Mesendoderm (in vitro differentiated cells): ENCODE measurements around the gene SLC16A1. TPM values are rescaled to one million over a fixed set of nuclear protein-coding genes. Genes with fewer than 3 reads are reported as not detected.

Experiments used
- DNase-seq: peaks from one replicate; pipeline ENCODE4 v3.0.0; 2013
- H2AK5ac ChIP-seq: 2 replicates; pipeline ENCODE4 v1.6.1; 2013; ENCODE audit warnings: low read length, inconsistent platforms
- H2BK120ac ChIP-seq: 2 replicates; pipeline ENCODE4 v1.6.1; 2013; ENCODE audit warnings: low read depth, mild to moderate bottlenecking, low read length, moderate library complexity, mixed read lengths
- H2BK15ac ChIP-seq: replicated peaks from 2 replicates; pipeline ENCODE4 v1.6.1; 2013; ENCODE audit warnings: low read depth, mild to moderate bottlenecking, moderate library complexity
- H2BK5ac ChIP-seq: 2 replicates; pipeline ENCODE4 v1.6.1; 2013; ENCODE audit warnings: low read length, inconsistent platforms
- H3K18ac ChIP-seq: 2 replicates; pipeline ENCODE4 v1.6.1; 2013; ENCODE audit warnings: mild to moderate bottlenecking, low read length, mixed read lengths
- H3K23ac ChIP-seq: one replicate; pipeline ENCODE4 v1.6.1; 2013; ENCODE audit warnings: low read length
- H3K27ac ChIP-seq: 2 replicates; pipeline ENCODE4 v1.5.1; 2013; ENCODE audit warnings: low read depth, mild to moderate bottlenecking, inconsistent platforms, low read length, moderate library complexity
- H3K27me3 ChIP-seq: 2 replicates; pipeline ENCODE4 v1.6.1; 2013; ENCODE audit warnings: low read length, control low read depth, mild to moderate bottlenecking, inconsistent platforms; ENCODE audit not compliant: insufficient read depth, poor library complexity
- H3K36me3 ChIP-seq: 2 replicates; pipeline ENCODE4 v1.6.1; 2013; ENCODE audit warnings: low read length, inconsistent platforms; ENCODE audit not compliant: control insufficient read depth, insufficient read depth
- H3K4ac ChIP-seq: one replicate; pipeline ENCODE4 v1.6.1; 2013; ENCODE audit warnings: low read depth, mild to moderate bottlenecking, low read length, moderate library complexity
- H3K4me1 ChIP-seq: 2 replicates; pipeline ENCODE4 v1.6.1; 2013; ENCODE audit warnings: low read depth, low read length, inconsistent platforms; ENCODE audit not compliant: control insufficient read depth
- H3K4me2 ChIP-seq: 2 replicates; pipeline ENCODE4 v1.6.1; 2013; ENCODE audit warnings: low read length
- H3K4me3 ChIP-seq: 2 replicates; pipeline ENCODE4 v1.5.1; 2013; ENCODE audit warnings: mild to moderate bottlenecking, low read length
- H3K56ac ChIP-seq: one replicate; pipeline ENCODE4 v1.6.1; 2013; ENCODE audit warnings: low read length
- H3K79me1 ChIP-seq: 2 replicates; pipeline ENCODE4 v1.6.1; 2013; ENCODE audit warnings: low read length, inconsistent platforms
- H3K79me2 ChIP-seq: 2 replicates; pipeline ENCODE4 v1.6.1; 2013; ENCODE audit warnings: mild to moderate bottlenecking, low read length; ENCODE audit not compliant: control insufficient read depth, insufficient read depth
- H3K9ac ChIP-seq: 2 replicates; pipeline ENCODE4 v1.6.1; 2013; ENCODE audit warnings: low read length, inconsistent platforms
- H4K5ac ChIP-seq: one replicate; pipeline ENCODE4 v1.6.1; 2013; ENCODE audit warnings: low read length
- H4K8ac ChIP-seq: one replicate; pipeline ENCODE4 v1.6.1; 2013; ENCODE audit warnings: low read depth, mild to moderate bottlenecking, control low read depth, low read length, moderate library complexity
- WGBS: extraction: QIAGEN DNeasy Blood & Tissue Kit; methylation state at CpG from one replicate; pipeline ENCODE4 v1.1.7; 2013; ENCODE audit warnings: low lambda C conversion rate, missing lambda C conversion rate; ENCODE audit not compliant: insufficient coverage; ENCODE audit errors: extremely low coverage; 5-methylcytosine and 5-hydroxymethylcytosine counted together
- polyA plus RNA-seq, 2 experiments: library from polyadenylated mRNA; stranded (reverse); fragments of 200-250 nt; gene quantifications; one replicate each; pipeline ENCODE4 v1.2.3, GENCODE V29; 2013

SLC16A1 gene, protein sequence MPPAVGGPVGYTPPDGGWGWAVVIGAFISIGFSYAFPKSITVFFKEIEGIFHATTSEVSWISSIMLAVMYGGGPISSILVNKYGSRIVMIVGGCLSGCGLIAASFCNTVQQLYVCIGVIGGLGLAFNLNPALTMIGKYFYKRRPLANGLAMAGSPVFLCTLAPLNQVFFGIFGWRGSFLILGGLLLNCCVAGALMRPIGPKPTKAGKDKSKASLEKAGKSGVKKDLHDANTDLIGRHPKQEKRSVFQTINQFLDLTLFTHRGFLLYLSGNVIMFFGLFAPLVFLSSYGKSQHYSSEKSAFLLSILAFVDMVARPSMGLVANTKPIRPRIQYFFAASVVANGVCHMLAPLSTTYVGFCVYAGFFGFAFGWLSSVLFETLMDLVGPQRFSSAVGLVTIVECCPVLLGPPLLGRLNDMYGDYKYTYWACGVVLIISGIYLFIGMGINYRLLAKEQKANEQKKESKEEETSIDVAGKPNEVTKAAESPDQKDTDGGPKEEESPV
- 201 TPM for polyA plus RNA-seq (2013, experiment 1 of 2)
- polyA plus RNA-seq (2013, experiment 2 of 2) = 198 TPM

DNA sequence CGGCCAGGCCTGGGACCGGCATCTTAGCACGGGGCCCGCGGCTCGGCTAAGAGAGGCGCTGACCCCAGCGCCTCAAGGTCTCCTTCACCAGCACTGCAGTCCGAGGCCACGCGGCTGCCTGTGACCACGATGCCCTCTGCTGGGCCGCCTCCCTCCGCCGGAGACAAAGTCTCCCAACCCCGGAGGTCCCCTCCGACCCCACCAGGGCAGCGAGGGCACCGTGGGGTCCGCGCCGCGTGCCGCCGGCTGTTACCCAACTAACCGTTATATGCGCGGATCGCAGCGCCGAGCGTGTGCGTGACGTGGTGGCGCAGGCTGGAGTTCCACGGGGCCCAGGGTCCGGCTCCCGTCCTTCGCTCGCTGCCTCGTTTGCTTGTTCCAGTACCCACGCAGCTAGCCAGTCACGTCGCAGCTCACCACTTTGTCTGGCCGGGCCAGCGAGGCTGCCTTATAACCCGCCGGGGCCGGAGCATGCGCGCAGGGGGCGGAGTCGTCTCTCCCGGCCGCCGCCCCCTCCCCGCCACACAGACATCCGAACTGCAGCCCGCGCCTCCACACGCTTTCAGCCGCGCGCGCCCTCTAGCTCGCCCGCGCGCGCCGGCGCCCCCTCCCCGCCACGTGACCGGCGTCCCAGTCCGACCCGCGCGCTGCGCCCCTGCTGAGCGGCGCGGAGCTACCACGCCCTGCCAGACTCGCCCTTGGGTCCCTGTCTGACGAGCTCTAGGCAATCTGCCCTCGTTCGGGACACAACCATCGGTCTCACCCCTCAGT is at the start of gene SLC16A1:
Gene SLC16A1, minus strand, starts transcription at position 424 of the 771 bp plus-strand sequence. CDS start 26,888 bp downstream, outside the sequence.
- H3K4ac ChIP-seq = peak within 1 kb of the TSS; percentile 45
- H4K8ac ChIP-seq = peak within 1 kb of the TSS; percentile 39

DNA sequence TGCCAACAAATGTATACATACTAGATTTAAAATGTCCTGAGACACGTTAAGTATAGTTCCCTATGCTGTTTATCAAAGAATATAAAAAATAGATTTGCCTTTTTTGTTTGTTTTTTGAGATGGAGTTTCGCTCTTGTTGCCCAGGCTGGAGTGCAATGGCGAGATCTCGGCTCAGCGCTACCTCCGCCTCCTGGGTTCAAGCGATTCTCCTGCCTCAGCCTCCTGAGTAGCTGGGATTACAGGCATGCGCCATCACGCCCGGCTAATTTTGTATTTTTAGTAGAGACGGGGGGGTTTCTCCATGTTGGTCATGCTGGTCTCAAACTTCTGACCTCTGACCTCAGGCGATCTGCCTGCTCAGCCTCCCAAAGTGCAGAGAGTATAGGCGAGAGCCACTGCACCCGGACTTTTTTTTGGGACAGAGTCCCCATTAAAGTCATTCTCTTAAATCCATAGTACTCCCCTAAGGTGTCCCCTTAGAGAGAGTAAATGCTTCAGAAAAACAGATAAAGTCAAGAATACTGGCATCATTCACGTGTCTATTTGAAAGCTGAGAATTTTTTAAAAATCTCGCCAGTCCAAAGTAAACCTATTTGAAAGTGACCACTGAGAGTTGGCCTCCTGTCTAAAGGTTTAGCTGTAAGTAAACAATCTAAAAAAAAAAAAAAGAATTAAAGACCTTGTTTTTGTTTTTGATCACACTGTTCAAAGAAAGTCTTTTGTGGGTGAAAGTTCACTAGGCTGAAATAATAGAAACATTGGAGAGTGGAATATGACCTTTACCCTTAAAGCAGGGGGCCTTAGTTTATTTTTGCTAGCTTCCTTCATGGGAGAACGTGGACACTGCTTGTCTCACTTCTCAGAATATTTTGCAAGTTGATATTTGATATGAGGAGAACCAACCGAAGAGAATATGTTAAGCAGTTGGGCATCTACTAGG is 48.0 kb upstream of the SLC16A1 start:
- WGBS = no CpG with 5 or more reads among the region's 18 CpGs
- Histone ChIP-seq H2AK5ac (no peak overlapping the region), H2BK5ac (no peak overlapping the region), H3K79me1 (no peaks in the 10 kb centered on the region), H3K4me3 (no peak overlapping the region), H2BK15ac (no peak overlapping the region), H3K56ac (no peak overlapping the region), H4K5ac (no peak overlapping the region), H2BK120ac (no peak overlapping the region), H3K27ac (no peak overlapping the region), H3K4me2 (no peak overlapping the region), H3K27me3 (no peaks in the 10 kb centered on the region), H3K79me2 (no peaks in the 10 kb centered on the region), H3K4ac (no peak overlapping the region), H4K8ac (no peak overlapping the region), H3K23ac (no peak overlapping the region), H3K18ac (peak overlapping the region; percentile 39), H3K36me3 (no peaks in the 10 kb centered on the region), H3K4me1 (no peaks in the 10 kb centered on the region), H3K9ac (no peak overlapping the region)
- no peak for DNase-seq

More for the DNA sequence above, at the start of gene SLC16A1:
- Histone ChIP-seq H3K4me1 (peaks cover 10% of the 10 kb centered on the region), H3K56ac (peak within 1 kb of the TSS; percentile 99), H2BK15ac (no peak within 1 kb of the TSS), H3K79me2 (peaks cover 65% of the 10 kb centered on the region), H3K27me3 (no peaks in the 10 kb centered on the region), H3K4me2 (peak within 1 kb of the TSS; percentile 59), H2BK5ac (peak within 1 kb of the TSS; percentile 92), H3K27ac (peak within 1 kb of the TSS; percentile 93), H3K4me3 (peak within 1 kb of the TSS; percentile 97), H4K5ac (no peak within 1 kb of the TSS), H3K23ac (peak within 1 kb of the TSS; percentile 20), H3K18ac (peak within 1 kb of the TSS; percentile 88), H2AK5ac (no peak within 1 kb of the TSS), H3K36me3 (no peaks in the 10 kb centered on the region), H2BK120ac (peak within 1 kb of the TSS; percentile 18), H3K9ac (peak within 1 kb of the TSS; percentile 99), H3K79me1 (no peaks in the 10 kb centered on the region)
- DNase-seq = peak; percentile 93
- WGBS = no CpG with 5 or more reads among the region's 90 CpGs

DNA sequence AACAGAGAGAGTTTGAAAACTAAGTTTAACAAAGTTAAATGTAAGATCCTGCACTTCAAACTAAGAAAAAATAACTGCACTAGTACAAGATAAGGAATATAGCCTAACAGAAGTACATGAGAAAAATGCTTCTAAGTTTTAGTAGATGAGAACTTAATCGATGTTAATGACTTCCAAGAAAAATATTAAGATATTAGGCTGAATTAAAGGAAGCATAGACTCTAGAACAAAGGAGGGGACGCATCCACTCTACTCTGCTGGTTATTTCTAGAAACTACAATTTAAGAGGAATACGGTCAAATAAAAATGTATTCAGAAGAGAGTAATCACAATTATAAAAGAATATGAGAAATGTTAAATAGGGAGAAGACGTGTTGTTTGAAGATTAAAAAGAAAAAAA is 46.3 kb upstream of the SLC16A1 start:
- H2AK5ac ChIP-seq = no peak overlapping the region
- H2BK5ac ChIP-seq = no peak overlapping the region
- no peak for DNase-seq
- H4K5ac ChIP-seq = no peak overlapping the region
- H3K27me3 ChIP-seq = no peaks in the 10 kb centered on the region
- H4K8ac ChIP-seq = no peak overlapping the region
- H3K4ac ChIP-seq = no peak overlapping the region
- H3K4me2 ChIP-seq = no peak overlapping the region
- H3K79me2 ChIP-seq = no peaks in the 10 kb centered on the region
- no peak overlapping the region for H3K4me3 ChIP-seq
- no peak overlapping the region for H3K27ac ChIP-seq
- H3K36me3 ChIP-seq = no peaks in the 10 kb centered on the region
- H3K9ac ChIP-seq = no peak overlapping the region
- no peaks in the 10 kb centered on the region for H3K4me1 ChIP-seq
- no peak overlapping the region for H3K56ac ChIP-seq
- no peak overlapping the region for H2BK120ac ChIP-seq
- WGBS = 100% methylated on average over 2 of the region's 4 CpGs
- H3K18ac ChIP-seq = no peak overlapping the region
- no peak overlapping the region for H3K23ac ChIP-seq
- no peaks in the 10 kb centered on the region for H3K79me1 ChIP-seq
- no peak overlapping the region for H2BK15ac ChIP-seq

DNA sequence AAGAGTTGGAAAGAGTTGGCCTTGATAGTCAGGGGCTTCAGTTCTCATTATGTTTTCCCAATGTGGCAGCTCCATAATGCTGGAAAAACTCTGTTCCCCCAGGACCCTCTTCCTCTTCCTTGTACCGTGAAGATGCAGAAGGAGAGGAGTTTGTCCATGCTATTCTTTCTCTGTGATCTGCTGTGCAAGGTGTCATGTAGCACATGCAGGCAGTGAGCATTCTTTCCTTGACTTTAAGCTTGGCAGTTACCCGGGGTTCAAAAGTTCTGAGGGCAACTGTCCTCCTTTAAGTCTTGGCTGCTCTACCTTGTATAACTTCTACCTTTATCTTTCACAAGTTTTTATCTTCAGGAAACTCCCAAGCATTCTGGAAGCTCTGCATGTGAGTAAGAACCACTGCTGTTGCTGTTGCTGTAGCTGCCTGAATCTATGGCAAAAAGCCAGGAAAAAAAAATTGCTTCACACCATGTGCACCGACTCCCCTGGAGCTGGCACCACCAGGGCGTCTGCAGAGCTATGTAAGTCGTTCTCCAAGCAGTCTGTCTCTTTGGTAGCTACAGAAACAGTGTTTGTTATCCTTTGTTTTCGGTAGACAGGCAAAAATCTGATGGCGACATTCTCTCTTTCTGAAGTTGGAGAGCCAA is 42.7 kb upstream of the SLC16A1 start:
- no peaks in the 10 kb centered on the region for H3K36me3 ChIP-seq
- H3K56ac ChIP-seq = no peak overlapping the region
- H3K23ac ChIP-seq = no peak overlapping the region
- H4K5ac ChIP-seq = no peak overlapping the region
- no peak overlapping the region for H2BK15ac ChIP-seq
- no peak overlapping the region for H4K8ac ChIP-seq
- DNase-seq = peak; percentile 26
- H3K9ac ChIP-seq = no peak overlapping the region
- H3K27me3 ChIP-seq = no peaks in the 10 kb centered on the region
- no peak overlapping the region for H2AK5ac ChIP-seq
- no peaks in the 10 kb centered on the region for H3K4me1 ChIP-seq
- no peak overlapping the region for H3K4me3 ChIP-seq
- no peaks in the 10 kb centered on the region for H3K79me1 ChIP-seq
- no peak overlapping the region for H2BK120ac ChIP-seq
- H2BK5ac ChIP-seq = no peak overlapping the region
- no peaks in the 10 kb centered on the region for H3K79me2 ChIP-seq
- WGBS = no CpG with 5 or more reads among the region's 7 CpGs
- no peak overlapping the region for H3K27ac ChIP-seq
- no peak overlapping the region for H3K4me2 ChIP-seq
- H3K18ac ChIP-seq = no peak overlapping the region
- H3K4ac ChIP-seq = no peak overlapping the region

DNA sequence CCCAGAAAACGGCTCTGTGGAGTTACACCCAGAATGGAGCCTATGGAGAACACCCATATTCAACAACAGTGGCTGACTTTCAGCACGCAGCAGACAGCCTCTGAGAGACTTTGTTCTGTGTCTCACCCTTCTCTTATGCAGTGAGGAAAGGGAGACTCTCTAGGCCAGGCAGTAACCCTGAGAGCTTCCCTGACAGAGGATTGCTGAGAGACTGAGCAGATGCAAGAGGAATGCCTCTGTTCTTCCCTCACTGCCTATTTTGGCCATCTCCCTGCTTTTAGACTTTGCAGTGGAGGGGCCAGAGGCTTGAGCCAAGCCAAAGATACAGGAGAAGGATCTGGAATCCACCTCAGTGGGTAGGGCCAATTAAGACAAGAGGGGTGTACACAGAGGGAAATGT is 41.8 kb upstream of the SLC16A1 start:
- no peak overlapping the region for H4K5ac ChIP-seq
- no peak overlapping the region for H3K27ac ChIP-seq
- no peak overlapping the region for H3K4me2 ChIP-seq
- H3K56ac ChIP-seq = no peak overlapping the region
- DNase-seq = no peak
- H2AK5ac ChIP-seq = no peak overlapping the region
- H3K36me3 ChIP-seq = no peaks in the 10 kb centered on the region
- H3K18ac ChIP-seq = no peak overlapping the region
- no peak overlapping the region for H2BK5ac ChIP-seq
- H2BK120ac ChIP-seq = no peak overlapping the region
- no peak overlapping the region for H3K4me3 ChIP-seq
- no peaks in the 10 kb centered on the region for H3K79me1 ChIP-seq
- no peak overlapping the region for H4K8ac ChIP-seq
- no CpG with 5 or more reads among the region's 2 CpGs for WGBS
- no peak overlapping the region for H3K23ac ChIP-seq
- H3K79me2 ChIP-seq = no peaks in the 10 kb centered on the region
- H3K9ac ChIP-seq = no peak overlapping the region
- no peaks in the 10 kb centered on the region for H3K4me1 ChIP-seq
- H3K27me3 ChIP-seq = no peaks in the 10 kb centered on the region
- no peak overlapping the region for H2BK15ac ChIP-seq
- no peak overlapping the region for H3K4ac ChIP-seq
